OCI-LY7 (cell line): ENCODE data around the gene MYO7A.

Source experiments
- CTCF ChIP-seq: fragments of 200-600 bp; sonication (generic); conservative IDR thresholded peaks from 2 replicates; pipeline ENCODE4 v1.5.1; 2014; ENCODE audit warnings: mild to moderate bottlenecking, antibody characterized with exemption, low read length, moderate library complexity, mixed read lengths
- EZH2phosphoT487 ChIP-seq: fragments of 200-600 bp; sonication (generic); IDR thresholded peaks from 2 replicates; pipeline ENCODE4 v1.6.1; 2018; ENCODE audit warnings: low read depth, borderline replicate concordance, mild to moderate bottlenecking, mixed run types, antibody characterized with exemption, low read length, moderate library complexity, mixed read lengths

DNA sequence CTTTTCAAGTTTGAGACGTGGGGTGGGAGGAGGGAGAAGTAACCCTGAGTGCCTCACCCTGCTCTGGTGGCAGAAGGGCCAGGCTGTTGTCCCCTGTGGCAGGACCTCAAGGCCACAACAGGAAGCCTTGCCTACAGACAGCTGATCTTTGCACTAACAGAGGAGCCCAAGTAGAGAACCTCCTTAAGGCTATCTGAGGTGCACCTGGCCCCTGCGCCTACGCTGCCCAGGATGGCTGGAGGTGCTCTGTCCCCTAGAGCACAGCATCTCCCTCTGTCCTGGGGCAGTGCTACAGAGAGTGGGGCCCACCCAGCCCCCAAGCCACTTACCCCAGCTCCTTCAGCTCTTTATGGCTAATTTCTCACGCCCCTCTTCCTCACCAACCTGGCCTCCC is 27.0 kb downstream of the MYO7A start:
- TF ChIP-seq CTCF (no peak), EZH2phosphoT487 (no peak)
